Fibroblast of skin of back (primary cell): Measurements from ENCODE around the gene ZNF444. TPM values are rescaled to one million over a fixed set of nuclear protein-coding genes. Genes with fewer than 3 reads are reported as not detected.
"Not testable (repeated sequence)": the region's sequence is repeated elsewhere in the genome, so short reads cannot be mapped to it uniquely, and the experiment has no call there.

Source experiments
- DNase-seq: peaks from one replicate; pipeline ENCODE4 v3.0.0-alpha.2; 2013
- polyA plus RNA-seq, 2 experiments: library from polyadenylated mRNA; unstranded; fragments of 120-200 nt; gene quantifications; one replicate each; pipeline ENCODE4 v1.2.1, GENCODE V29; 2013; ENCODE audit not compliant: insufficient read length in 2 of 2

ZNF444 gene
- 26.3 TPM for polyA plus RNA-seq (2013, experiment 1 of 2; ENCODE audit: insufficient read length)
- 18.5 TPM for polyA plus RNA-seq (2013, experiment 2 of 2; ENCODE audit: insufficient read length)

GRCh38 chr19:56140583-56141416 is at the start of gene ZNF444:
Gene ZNF444 (plus strand): TSS chr19:56141287. CDS start chr19:56146912, 5,625 bp downstream.
- DNase-seq: peak; percentile 99

DNA sequence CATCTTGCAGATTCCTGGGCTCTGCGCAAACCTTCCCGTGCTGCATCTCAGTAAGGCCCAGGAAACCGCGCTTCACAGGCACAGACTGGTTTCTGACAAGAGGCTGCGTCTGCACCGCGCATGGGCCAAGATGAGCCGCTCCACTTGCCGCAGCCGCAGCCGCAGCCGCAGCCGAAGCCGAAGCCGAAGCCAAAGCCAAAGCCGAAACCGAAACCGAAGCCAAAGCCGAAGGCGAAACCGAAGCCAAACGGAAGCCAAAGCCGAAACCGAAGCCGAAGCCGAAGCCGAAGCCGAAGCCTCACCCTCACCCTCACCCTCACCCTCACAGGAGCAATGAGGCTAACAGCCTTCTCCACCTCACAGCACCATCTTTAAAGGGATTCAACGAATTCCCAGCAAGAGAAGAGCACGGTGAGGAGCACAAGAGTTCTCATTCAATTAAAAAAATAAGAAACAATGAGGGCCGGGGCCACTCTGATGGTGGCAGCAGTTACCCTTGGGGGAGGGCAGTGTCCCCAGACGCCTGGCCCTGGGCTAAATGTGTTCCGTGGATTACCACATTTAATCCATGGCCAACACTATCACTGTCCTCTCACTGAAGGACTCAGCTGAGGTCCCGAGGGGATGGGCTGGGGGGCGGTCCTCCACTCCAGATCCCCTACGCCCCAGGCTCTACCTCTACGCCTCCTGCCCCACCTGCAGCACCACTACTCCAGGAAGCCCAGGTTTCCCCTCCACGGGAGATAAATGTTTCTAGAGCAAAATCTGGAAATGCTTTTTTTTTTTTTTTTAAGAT is 49.1 kb upstream of the ZNF444 start:
- no peak for DNase-seq

DNA sequence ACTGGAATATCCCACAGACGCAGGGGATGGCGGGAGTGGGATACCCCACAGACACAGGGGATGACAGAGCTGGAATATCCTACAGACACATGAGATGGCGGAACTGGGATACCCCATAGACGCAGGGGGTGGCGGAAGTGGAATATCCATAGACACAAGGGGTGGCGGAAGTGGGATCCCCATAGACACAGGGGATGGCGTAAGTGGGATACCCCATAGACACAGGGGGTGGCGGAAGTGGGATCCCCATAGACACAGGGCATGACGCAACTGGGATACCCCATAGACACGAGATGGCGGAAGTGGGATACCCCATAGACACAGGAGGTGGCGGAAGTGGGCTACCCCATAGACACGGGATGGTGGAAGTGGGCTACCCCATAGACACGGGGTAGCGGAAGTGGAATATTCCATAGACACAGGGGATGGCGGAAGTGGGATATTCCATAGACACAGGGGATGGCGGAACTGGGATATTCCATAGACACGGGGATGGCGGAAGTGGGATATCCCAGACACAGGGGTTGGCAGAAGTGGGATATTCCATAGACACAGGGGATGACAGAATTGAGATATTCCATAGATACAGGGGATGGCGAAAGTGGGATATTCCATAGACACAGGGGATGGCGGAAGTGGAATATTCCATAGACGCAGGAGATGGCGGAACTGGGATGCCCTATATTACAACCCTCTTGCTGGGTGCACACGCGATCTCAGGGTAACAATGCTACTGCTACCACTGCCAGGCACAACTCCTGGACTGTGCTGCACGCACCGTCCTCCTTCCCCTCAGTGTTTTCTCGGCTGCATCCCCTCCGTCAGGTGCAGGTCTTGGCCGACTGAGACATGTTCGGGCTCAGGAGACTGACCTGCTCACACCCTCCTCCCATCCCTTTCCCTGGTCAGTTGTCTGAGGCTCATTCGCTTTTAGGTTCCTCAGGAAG is 48.1 kb upstream of the ZNF444 start:
- no peak for DNase-seq

- DNase-seq: no peak
These were observed 46.6 kb upstream of the ZNF444 start for GRCh38 chr19:56094449-56094848.

- DNase-seq: no peak
These were observed 44.4 kb upstream of the ZNF444 start for GRCh38 chr19:56096665-56097064.

- no peak for DNase-seq
These were observed 43.8 kb upstream of the ZNF444 start for GRCh38 chr19:56097306-56097705.

DNA sequence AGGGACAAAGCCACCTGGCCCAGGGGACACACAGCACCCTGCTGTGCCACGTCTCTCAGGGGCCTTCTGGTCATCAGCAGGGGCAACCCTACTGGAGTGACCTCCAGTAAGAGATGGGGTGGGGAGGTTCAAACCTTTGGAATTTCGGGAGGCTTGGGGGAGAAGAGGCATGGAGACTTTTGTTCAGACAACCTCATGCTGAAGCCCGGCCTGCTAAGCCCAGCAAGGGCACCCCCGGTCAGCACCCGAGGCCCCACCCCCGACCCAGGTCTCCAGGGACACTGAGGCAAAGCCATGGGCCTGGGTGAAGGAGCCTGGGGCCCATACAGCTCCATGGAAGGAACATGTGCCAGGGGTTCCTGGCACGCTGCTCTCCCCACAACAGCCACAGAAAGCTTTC is 43.3 kb upstream of the ZNF444 start:
- no peak for DNase-seq

DNA sequence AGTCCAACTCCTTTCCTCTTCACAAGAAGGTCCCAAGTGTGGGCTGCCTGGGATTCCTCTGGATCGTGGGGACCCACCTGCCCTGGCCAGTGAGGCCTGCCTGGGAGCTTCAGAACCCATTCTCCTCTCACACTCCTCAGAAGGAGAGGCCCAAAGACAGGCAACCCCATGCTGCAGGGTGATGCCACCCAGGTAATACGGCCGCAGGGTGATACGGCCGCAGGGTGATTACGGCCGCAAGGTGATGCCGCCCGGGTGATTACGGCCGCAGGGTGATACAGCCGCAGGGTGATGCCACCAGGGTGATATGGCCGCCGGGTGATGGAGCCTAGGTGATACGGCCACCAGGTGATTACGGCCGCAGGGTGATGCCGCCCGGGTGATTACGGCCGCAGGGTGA is 42.9 kb upstream of the ZNF444 start:
- not testable (repeated sequence) for DNase-seq

DNA sequence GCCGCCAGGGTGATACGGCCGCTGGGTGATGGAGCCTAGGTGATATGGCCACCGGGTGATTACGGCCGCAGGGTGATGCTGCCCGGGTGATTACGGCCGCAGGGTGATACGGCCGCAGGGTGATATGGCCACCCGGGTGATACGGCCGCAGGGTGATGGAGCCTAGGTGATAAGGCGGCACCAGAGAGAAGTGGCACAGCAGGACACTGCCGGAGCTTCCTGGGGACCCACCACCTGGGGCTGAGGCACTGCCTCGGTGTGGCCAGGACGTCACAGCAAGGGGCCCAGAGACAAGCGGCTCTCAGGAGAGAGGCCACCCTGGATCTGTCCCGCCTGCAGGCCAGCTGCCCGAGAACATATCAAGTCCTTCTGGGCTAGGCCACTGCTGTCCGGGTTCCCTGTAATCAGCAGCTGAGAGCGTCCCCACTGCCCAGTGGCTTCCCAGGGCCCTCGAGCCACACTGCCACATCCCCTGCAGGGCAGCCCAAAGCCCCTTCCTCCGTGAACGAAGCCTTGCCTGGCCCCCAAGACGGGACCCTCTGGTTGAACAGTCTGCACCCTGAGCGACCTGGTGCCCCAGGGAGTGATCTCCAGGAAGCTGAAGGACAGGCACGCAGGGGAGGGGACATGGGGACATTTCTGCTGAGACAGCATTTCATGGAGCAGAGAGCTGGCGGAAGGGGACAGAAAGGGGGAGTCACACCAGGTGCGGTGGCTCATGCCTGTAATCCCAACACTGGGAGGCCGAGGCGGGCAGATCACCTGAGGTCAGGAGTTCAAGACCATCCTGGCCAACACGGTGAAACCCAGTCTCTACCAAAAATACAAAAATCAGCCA is 42.1 kb upstream of the ZNF444 start:
- DNase-seq: no peak

DNA sequence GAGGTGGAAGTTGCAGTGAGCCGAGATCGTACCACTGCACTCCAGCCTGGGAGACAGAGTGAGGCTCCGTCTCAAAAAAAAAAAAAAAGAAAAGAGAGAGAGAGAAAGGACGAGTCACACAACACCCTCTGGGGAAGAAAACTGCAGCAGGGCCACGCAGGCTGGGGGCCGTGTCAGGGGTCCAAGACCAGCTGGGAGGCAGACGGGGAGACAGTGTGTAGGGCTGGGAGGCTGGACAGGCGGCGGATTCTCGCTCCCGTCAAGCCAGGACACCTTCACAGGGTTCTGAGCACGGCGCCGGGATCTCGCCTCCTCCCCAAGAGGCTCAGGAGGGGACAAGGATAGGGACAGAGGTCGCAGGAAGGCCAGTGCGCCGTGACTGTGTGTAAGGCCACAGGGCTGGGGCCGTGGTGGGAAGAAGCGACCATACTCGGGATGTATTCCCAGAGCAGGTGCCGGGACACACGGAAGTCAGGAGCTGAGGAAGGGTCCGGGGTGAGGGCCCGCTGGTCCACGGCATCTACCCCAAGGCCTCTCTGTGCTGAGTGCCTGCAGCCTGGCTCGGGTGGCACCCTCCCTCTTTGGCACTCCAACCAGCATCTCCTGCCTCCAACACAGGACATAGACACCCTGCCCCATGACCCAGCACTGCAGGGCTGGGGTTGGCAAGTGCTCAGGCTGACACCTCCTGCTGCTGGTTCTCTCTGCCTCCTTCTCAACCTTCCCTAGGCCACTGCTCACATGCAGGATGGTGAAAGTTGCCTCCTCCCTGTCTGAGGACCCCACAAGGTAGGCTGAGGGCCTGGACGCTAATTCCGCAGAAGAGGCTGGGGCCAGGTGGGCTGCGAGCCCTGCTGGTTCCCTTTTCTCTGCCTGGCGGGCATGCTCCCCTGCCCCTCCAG is 41.2 kb upstream of the ZNF444 start:
- DNase-seq: no peak

DNA sequence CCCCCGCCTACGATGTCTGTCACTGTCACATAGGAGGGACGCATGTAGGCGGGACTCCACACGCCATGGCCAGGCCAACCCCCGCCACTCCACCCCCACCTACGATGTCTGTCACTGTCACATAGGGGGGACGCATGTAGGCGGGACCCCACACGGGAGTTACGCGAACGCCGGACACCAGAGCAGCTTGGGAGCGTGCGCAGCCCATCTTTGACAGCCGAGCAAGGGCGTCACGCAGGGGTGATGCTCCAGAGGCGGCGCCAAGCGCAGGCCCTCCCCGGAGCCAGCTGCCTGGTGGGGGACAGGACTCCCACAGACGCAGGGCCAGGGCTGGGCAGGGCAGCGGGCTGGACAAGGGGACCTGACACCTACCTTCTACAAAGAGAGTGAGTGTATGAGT is 40.0 kb upstream of the ZNF444 start:
- no peak for DNase-seq

DNA sequence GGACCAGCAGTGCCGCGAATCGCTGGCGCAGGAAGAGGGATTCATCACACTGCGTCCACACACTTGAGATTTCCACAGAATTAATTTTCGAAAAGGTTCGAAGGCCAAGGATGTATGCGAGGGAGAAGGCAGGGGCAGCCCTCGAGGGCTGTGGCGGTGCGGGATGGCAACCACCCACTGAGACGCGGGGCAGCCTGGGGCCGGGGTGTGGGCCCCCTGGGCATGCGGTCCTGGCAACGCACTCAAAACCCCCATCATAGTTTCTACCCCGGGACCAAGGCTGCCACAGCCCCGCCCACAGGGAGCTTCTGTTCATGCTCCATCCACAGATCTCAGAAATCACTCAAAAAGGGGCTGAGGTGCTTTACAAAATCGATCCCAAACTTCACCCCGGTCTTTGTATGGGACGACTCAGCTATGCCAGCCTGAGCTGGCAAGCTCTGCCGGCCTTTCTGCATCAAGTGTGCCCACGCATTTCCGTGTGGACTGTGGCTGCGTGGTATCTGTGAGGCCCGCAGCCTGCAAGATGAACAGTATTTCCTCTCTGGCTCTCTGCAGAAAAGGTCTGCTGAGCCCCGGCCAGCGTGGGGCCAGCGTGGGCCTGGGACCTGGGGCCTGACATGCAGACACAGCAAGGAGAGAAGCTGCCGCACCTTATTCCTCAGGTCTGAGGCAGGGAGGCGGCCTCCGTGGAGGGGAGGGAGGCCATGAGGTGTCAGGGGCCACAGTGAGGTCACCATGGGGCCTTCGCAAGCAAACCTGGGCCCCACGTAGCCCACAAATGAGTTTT is 39.1 kb upstream of the ZNF444 start:
- DNase-seq: no peak

DNA sequence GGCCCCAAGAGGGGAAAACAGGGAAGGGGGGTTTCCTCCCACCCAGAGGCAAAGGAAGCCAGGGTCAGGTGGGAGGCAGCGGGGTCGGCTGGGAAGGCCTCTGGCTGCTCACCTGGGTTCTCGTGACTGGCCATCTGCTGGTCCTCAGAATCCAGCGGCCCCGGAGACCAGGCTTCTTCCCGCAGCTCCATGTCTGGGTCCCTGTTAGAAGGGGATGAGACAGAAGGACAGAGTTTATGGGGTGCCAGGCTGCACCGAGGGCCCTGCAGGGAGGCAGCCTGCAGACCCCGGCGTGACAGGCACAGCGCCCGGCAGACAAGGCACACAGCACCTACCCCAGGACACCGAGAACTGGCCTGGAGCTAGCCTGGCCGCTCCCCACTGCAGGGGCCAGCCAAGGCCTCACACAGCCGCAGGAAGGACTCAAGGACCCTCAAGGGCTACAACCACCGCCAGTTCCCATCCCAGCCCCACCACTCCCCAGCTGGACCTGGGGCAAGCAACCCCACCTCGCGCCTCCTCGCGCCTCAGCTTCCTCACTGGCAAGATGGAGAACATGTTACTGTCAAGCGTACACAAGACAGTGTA is 38.0 kb upstream of the ZNF444 start:
- DNase-seq: no peak

DNA sequence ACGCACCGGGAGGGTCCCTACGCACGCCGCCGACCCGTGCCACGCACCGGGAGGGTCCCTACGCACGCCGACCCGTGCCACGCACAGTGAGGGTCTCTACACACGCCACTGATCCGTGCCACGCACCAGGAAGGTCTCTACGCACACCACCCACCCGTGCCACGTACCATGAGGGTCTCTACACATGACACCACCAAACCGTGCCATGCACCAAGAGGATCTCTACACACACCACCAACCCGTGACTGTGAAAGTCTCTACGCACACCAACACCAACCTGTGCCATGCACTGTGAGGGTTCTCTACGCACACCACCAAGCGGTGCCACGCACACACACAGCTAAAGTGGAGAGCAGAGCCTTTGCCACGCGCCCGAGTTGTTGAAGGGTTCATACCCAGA is 36.7 kb upstream of the ZNF444 start:
- no peak for DNase-seq

DNA sequence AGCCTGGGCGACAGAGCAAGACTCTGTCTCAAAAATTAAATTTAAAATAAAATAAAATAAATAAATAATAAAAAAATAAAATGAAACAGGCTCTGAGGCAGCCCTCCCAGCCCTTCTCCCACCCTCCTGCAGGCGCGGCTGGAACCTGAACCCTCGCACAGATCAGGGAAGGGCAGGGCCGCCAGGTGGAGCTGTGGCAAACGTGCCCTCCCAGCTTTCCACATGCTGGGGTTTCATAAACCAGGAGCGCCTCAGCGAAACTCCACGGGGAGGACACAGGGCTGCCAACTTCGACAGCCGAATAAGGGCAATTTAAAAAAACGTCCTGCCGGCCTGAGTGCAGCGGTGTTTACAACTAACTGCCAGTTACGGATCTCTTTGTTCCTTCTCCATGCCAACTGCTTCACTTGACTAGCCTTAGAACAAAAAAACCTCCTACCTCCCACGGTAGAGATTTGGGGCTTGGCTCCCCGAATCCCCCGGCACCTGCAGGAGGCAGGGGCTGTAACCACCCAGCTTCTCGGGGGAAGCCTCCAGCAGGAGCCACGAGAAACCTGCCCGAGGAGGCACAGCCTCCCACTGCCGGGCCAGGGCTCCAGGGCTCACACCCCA is 35.9 kb upstream of the ZNF444 start:
- DNase-seq: peak; percentile 37

DNA sequence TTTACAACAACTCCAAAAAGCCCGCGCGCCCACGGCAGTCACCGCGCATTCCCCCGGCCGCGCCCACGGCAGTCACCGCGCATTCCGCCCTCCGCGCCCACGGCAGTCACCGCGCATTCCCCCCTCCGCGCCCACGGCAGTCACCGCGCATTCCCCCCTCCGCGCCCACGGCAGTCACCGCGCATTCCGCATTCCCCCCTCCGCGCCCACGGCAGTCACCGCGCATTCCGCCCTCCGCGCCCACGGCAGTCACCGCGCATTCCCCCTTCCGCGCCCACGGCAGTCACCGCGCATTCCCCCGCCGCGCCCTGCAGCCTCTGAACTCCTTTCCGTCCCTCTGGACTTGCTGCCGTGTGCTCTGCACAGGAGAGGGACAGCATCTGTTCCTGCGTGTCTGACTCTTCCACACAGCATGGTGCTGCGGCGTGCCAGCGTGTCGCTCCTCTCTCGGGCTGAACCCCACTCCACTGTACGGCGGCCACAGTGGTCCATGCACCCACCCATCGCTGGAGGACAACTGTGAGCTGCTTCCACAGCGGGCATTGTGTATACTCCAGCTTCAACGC is 35.2 kb upstream of the ZNF444 start:
- DNase-seq: not testable (repeated sequence)

DNA sequence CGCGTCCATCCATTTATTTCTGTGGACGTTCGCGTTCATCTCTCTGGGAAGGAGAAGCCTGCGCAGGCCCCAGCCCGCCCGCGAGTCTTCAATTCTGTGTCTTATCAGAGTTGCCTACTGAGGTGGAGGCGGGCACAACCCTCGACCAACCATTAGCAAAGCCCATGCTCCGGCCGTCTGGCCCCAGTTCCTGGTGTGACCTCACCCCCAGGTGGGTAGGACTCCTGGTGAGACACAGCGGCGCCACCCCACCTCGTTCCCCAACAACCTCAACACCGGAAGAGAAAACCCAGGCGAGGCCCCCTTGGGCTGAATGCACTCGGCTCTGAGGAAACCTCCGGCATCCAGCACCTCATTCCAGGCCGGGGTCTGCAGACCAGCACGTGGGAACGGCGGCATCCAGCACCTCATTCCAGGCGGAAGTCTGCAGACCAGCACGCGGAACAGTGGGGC is 34.7 kb upstream of the ZNF444 start:
- no peak for DNase-seq

GRCh38 chr19:56106993-56107392 is 34.1 kb upstream of the ZNF444 start:
- DNase-seq: no peak
